ENCODE measurements around the gene PIK3C2A.

GRCh38 chr11:17171343-17171742 lies 36.4 kb downstream of the PIK3C2A start:
- TF ChIP-seq, protein P1, sequence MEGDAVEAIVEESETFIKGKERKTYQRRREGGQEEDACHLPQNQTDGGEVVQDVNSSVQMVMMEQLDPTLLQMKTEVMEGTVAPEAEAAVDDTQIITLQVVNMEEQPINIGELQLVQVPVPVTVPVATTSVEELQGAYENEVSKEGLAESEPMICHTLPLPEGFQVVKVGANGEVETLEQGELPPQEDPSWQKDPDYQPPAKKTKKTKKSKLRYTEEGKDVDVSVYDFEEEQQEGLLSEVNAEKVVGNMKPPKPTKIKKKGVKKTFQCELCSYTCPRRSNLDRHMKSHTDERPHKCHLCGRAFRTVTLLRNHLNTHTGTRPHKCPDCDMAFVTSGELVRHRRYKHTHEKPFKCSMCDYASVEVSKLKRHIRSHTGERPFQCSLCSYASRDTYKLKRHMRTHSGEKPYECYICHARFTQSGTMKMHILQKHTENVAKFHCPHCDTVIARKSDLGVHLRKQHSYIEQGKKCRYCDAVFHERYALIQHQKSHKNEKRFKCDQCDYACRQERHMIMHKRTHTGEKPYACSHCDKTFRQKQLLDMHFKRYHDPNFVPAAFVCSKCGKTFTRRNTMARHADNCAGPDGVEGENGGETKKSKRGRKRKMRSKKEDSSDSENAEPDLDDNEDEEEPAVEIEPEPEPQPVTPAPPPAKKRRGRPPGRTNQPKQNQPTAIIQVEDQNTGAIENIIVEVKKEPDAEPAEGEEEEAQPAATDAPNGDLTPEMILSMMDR (IDR thresholded peaks at IDR 0.05; ENCODE audit: low read length) = no peak
- no peak for TF ChIP-seq EZH2 (IDR thresholded peaks at IDR 0.05; ENCODE audit: borderline replicate concordance, low read length)

All from OCI-LY1 (cell line).